IMR-90 (cell line): ENCODE results near the gene APOC4. TPM values are rescaled to one million over a fixed set of nuclear protein-coding genes. Genes with fewer than 3 reads are reported as not detected.

Source experiments
- ATAC-seq: fragments of 200-7000 bp; cut with Tn5 transposase; 2 replicates; pipeline ENCODE4 v1.9.1; 2020; ENCODE audit warnings: low read depth, mild to moderate bottlenecking, moderate library complexity
- BruUV-seq: library from RNA; stranded (reverse); fragments of 400-500 nt; replicated peaks from 2 replicates; lab custom pipeline; 2021; lab: Mats Ljungman, UMichigan
- CTCF ChIA-PET: fragments of 300-600 bp; formaldehyde crosslinking; extraction: SDS; loops from one replicate; lab custom pipeline; 2021; ENCODE audit warnings: antibody characterized with exemption; lab: Yijun Ruan, JAX
- POLR2A ChIA-PET: fragments of 300-600 bp; sonication (Branson Sonifier 250); formaldehyde crosslinking; loops from one replicate; lab custom pipeline; 2022; ENCODE audit warnings: antibody characterized with exemption; ENCODE audit not compliant: unreplicated experiment; lab: Charles Lee
- DNase-seq: peaks from one replicate; pipeline ENCODE4 v3.0.0; 2013
- H2AFZ ChIP-seq: replicated peaks from 2 replicates; pipeline ENCODE3; 2013; ENCODE audit warnings: low read length, mild to moderate bottlenecking; ENCODE audit not compliant: poor library complexity
- H2AK5ac ChIP-seq: 2 replicates; pipeline ENCODE4 v1.6.1; 2013; ENCODE audit warnings: low read depth, low read length, inconsistent platforms
- H2AK9ac ChIP-seq: replicated peaks from 2 replicates; pipeline ENCODE3; 2013; ENCODE audit warnings: mild to moderate bottlenecking, low read depth, low read length, moderate library complexity; ENCODE audit not compliant: poor library complexity
- H2BK120ac ChIP-seq: 2 replicates; pipeline ENCODE4 v1.6.1; 2013; ENCODE audit warnings: low read depth, low read length, inconsistent platforms
- H2BK15ac ChIP-seq: 3 replicates; pipeline ENCODE4 v1.6.1; 2013; ENCODE audit warnings: low read depth, low read length, inconsistent platforms
- H2BK20ac ChIP-seq: 2 replicates; pipeline ENCODE4 v1.6.1; 2013; ENCODE audit warnings: low read depth, mild to moderate bottlenecking, inconsistent platforms, low read length, moderate library complexity
- H2BK5ac ChIP-seq: 2 replicates; pipeline ENCODE4 v1.6.1; 2013; ENCODE audit warnings: mild to moderate bottlenecking, low read depth, low read length, inconsistent platforms; ENCODE audit not compliant: poor library complexity, severe bottlenecking
- H3K14ac ChIP-seq: replicated peaks from 2 replicates; pipeline ENCODE4 v1.6.1; 2013; ENCODE audit warnings: low read depth, low read length, inconsistent platforms
- H3K18ac ChIP-seq: 2 replicates; pipeline ENCODE4 v1.6.1; 2013; ENCODE audit warnings: low read depth, low read length, control low read depth
- H3K23ac ChIP-seq: 2 replicates; pipeline ENCODE4 v1.6.1; 2013; ENCODE audit warnings: low read depth, low read length, inconsistent platforms
- H3K27ac ChIP-seq: 2 replicates; pipeline ENCODE4 v1.5.1; 2013; ENCODE audit warnings: mild to moderate bottlenecking, control low read depth, low read length; ENCODE audit not compliant: insufficient read depth
- H3K27me3 ChIP-seq: 2 replicates; pipeline ENCODE4 v1.6.1; 2013; ENCODE audit warnings: low read length; ENCODE audit not compliant: control insufficient read depth, insufficient read depth
- H3K36me3 ChIP-seq: 2 replicates; pipeline ENCODE4 v1.6.1; 2013; ENCODE audit warnings: low read length, mixed read lengths; ENCODE audit not compliant: control insufficient read depth, insufficient read depth
- H3K4ac ChIP-seq: 2 replicates; pipeline ENCODE4 v1.6.1; 2013; ENCODE audit warnings: low read depth, low read length, inconsistent platforms
- H3K4me1 ChIP-seq: 2 replicates; pipeline ENCODE4 v1.6.1; 2013; ENCODE audit warnings: low read length, mixed read lengths; ENCODE audit not compliant: control insufficient read depth, insufficient read depth
- H3K4me2 ChIP-seq: 2 replicates; pipeline ENCODE4 v1.6.1; 2013; ENCODE audit warnings: low read depth, mild to moderate bottlenecking, control low read depth, low read length, moderate library complexity
- H3K4me3 ChIP-seq: 2 replicates; pipeline ENCODE4 v1.5.1; 2013; ENCODE audit warnings: low read depth, mild to moderate bottlenecking, control low read depth, low read length, moderate library complexity; ENCODE audit not compliant: insufficient read depth
- H3K56ac ChIP-seq: 2 replicates; pipeline ENCODE4 v1.6.1; 2013; ENCODE audit warnings: low read length, inconsistent platforms; ENCODE audit not compliant: insufficient read depth; ENCODE audit errors: extremely low read depth
- H3K79me1 ChIP-seq, 2 experiments: 2 replicates each; pipeline ENCODE4 v1.6.1; 2013; ENCODE audit warnings: low read length in 2 of 2, inconsistent platforms in 1 of 2, low read depth in 1 of 2
- H3K9ac ChIP-seq: 2 replicates; pipeline ENCODE4 v1.6.1; 2013; ENCODE audit warnings: low read depth, low read length, control low read depth
- H3K9me1 ChIP-seq: 2 replicates; pipeline ENCODE4 v1.6.1; 2013; ENCODE audit warnings: low read length, inconsistent platforms; ENCODE audit not compliant: insufficient read depth
- H3K9me3 ChIP-seq: 2 replicates; pipeline ENCODE4 v1.6.1; 2013; ENCODE audit warnings: low read length; ENCODE audit not compliant: control insufficient read depth, insufficient read depth
- H4K20me1 ChIP-seq: 2 replicates; pipeline ENCODE4 v1.6.1; 2013; ENCODE audit warnings: low read length, inconsistent platforms; ENCODE audit not compliant: insufficient read depth
- H4K5ac ChIP-seq: 2 replicates; pipeline ENCODE4 v1.6.1; 2013; ENCODE audit warnings: mild to moderate bottlenecking, low read depth, low read length, control low read depth
- H4K8ac ChIP-seq, 2 experiments: 2 replicates each; pipeline ENCODE4 v1.6.1; 2013; ENCODE audit warnings: low read depth in 2 of 2, low read length in 2 of 2, control low read depth in 1 of 2, inconsistent platforms in 1 of 2
- H4K91ac ChIP-seq: 2 replicates; pipeline ENCODE4 v1.6.1; 2013; ENCODE audit warnings: low read depth, low read length, inconsistent platforms; ENCODE audit not compliant: insufficient read depth
- BHLHE40 ChIP-seq: fragments of 150-350 bp; IDR thresholded peaks from 2 replicates; pipeline ENCODE4 v1.6.1; 2016; ENCODE audit warnings: mild to moderate bottlenecking, low read depth, low read length
- CEBPB ChIP-seq: IDR thresholded peaks from 2 replicates; pipeline ENCODE4 v1.6.1; 2012; ENCODE audit warnings: low read depth, low read length, improper control_type of control experiment
- CHD1 ChIP-seq: IDR thresholded peaks from 2 replicates; pipeline ENCODE4 v1.6.1; 2012; ENCODE audit warnings: low read depth, low read length, improper control_type of control experiment
- MAFK ChIP-seq: IDR thresholded peaks from 2 replicates; pipeline ENCODE4 v1.6.1; 2012; ENCODE audit warnings: low read depth, low read length, improper control_type of control experiment
- MAZ ChIP-seq: IDR thresholded peaks from 2 replicates; pipeline ENCODE4 v1.6.1; 2012; ENCODE audit warnings: low read depth, mild to moderate bottlenecking, low read length, improper control_type of control experiment, moderate library complexity, borderline replicate concordance
- MXI1 ChIP-seq: IDR thresholded peaks from 2 replicates; pipeline ENCODE4 v1.6.1; 2012; ENCODE audit warnings: low read depth, mild to moderate bottlenecking, low read length, moderate library complexity, borderline replicate concordance
- NFE2L2 ChIP-seq: fragments of 150-350 bp; IDR thresholded peaks from 2 replicates; pipeline ENCODE4 v1.6.1; 2016; ENCODE audit warnings: low read depth, mild to moderate bottlenecking, low read length
- POLR2A ChIP-seq: IDR thresholded peaks from 2 replicates; pipeline ENCODE4 v1.6.1; 2012; ENCODE audit warnings: mild to moderate bottlenecking, low read depth, low read length
- RAD21 ChIP-seq: IDR thresholded peaks from 2 replicates; pipeline ENCODE4 v1.6.1; 2012; ENCODE audit warnings: low read length, improper control_type of control experiment
- RCOR1 ChIP-seq: IDR thresholded peaks from 2 replicates; pipeline ENCODE4 v1.6.1; 2012; ENCODE audit warnings: mild to moderate bottlenecking, low read length, improper control_type of control experiment; ENCODE audit not compliant: insufficient replicate concordance
- RFX5 ChIP-seq: IDR thresholded peaks from 2 replicates; pipeline ENCODE4 v1.8.0; 2012; ENCODE audit warnings: low read depth, mild to moderate bottlenecking, low read length, moderate library complexity
- SMC3 ChIP-seq: fragments of 150-350 bp; IDR thresholded peaks from 2 replicates; pipeline ENCODE4 v1.6.1; 2016; ENCODE audit warnings: low read depth, mild to moderate bottlenecking, antibody characterized with exemption, low read length, moderate library complexity
- WGBS, 2 experiments: methylation state at CpG; one replicate each; pipeline versions ENCODE4 v1.1.5 to v1.1.7; 2013; ENCODE audit warnings: missing lambda C conversion rate in 2 of 2; ENCODE audit not compliant: insufficient read length in 1 of 2; ENCODE audit errors: extremely low coverage in 2 of 2; 5-methylcytosine and 5-hydroxymethylcytosine counted together
- dilution Hi-C: fragments of 300-500 bp; cut with HindIII; formaldehyde crosslinking; loops from one replicate; pipeline ENCODE4 v1.14.3; 2018; ENCODE audit warnings: low sequenced_read_pairs; ENCODE audit not compliant: unreplicated experiment
- in situ Hi-C: fragments of 300-500 bp; cut with MboI; formaldehyde crosslinking; loops from 3 replicates; pipeline ENCODE4 v1.14.3; 2019; ENCODE audit warnings: low sequenced_read_pairs, inconsistent platforms, mixed read lengths
- intact Hi-C: fragments of 100-400 bp; cut with micrococcal nuclease; formaldehyde crosslinking; loops from 2 replicates; pipeline ENCODE4 v1.10.0; 2022
- polyA plus RNA-seq, 3 experiments: library from polyadenylated mRNA; depleted of rRNA; stranded (reverse); fragments of >200 nt; gene quantifications; 2 replicates each; pipeline ENCODE4 v1.2.3, GENCODE V29; 2012; ENCODE audit warnings: low replicate concordance in 1 of 3
- total RNA-seq: library from RNA; depleted of rRNA; stranded (reverse); fragments of >200 nt; gene quantifications from 2 replicates; pipeline ENCODE4 v1.2.3, GENCODE V29; 2012
- TF ChIP-seq, protein P1 (sequence below): fragments of 150-350 bp; IDR thresholded peaks from 2 replicates; pipeline ENCODE4 v1.6.1; 2017; ENCODE audit warnings: mild to moderate bottlenecking, antibody characterized with exemption, low read length, low read depth
- TF ChIP-seq, protein P2 (sequence below): fragments of 150-350 bp; IDR thresholded peaks from 2 replicates; pipeline ENCODE4 v1.6.1; 2016; ENCODE audit warnings: low read depth, mild to moderate bottlenecking, low read length, moderate library complexity, borderline replicate concordance
- TF ChIP-seq, protein P3 (sequence below): conservative IDR thresholded peaks from 2 replicates; pipeline ENCODE4 v1.5.1; 2012; ENCODE audit warnings: mild to moderate bottlenecking, low read depth, low read length, improper control_type of control experiment

The APOC4 gene
- total and polyA plus RNA-seq, 2 of the 4 experiments (the other 2 are of a cell fraction) = not detected

DNA sequence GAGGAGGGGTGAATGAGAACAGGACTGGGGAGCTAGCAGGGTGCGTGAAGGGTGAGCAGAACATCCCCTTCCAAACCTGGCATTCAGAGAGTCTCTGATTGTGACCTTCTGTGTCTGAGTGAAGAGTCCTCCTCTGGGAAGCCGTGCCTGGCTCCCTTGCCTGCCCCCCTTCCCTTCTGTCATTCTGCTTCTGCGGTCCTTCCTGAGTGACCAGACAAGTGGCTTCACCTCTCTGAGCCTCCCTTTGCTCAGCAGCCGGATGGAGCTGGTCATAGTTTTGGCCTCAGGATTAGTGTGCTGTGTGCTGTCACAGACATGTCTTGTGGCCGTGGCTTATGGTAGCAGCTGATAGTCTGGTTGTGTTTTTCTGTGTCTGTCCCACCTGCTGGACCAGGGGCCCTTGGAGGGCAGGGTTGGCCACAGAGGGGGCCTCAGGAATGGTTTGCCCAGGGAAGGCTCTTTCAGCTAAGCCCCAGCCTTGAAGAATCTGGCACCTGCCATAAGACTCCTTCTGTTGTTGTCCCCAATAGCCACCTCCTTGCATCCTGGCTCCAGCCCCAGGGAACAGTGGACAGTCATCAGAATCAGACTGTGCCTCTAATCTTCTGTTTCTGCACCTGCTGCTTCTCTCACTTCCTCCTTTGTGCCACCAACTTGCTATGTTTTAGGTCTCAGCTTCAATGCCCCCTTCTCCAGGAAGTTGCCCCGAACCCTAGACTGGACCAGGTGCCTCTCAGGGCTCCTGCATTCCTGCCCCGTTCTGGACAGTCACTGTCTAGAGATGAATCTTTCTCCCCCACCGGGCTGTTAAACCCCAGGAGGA is 19.1 kb downstream of the APOC4 start:
- Histone ChIP-seq H3K27me3 (no peaks in the 10 kb centered on the region), H2AK9ac (no peak overlapping the region), H2BK15ac (no peak overlapping the region), H3K4me3 (no peak overlapping the region), H4K91ac (no peak overlapping the region), H3K4me2 (no peak overlapping the region), H3K56ac (no peak overlapping the region), H3K4me1 (peaks cover 5% of the 10 kb centered on the region), H3K14ac (no peak overlapping the region), H3K36me3 (peaks cover 23% of the 10 kb centered on the region), H3K4ac (no peak overlapping the region), H3K9ac (no peak overlapping the region), H2AFZ (no peak overlapping the region), H2AK5ac (no peak overlapping the region), H3K79me1 (peaks cover 15 to 68% of the 10 kb centered on the region in 2 experiments), H4K5ac (no peak overlapping the region), H2BK20ac (no peak overlapping the region), H2BK120ac (no peak overlapping the region), H4K8ac (no peak overlapping the region), H3K18ac (no peak overlapping the region), H3K9me3 (no peaks in the 10 kb centered on the region), H3K27ac (no peak overlapping the region), H3K23ac (no peak overlapping the region), H3K9me1 (peaks cover 7% of the 10 kb centered on the region; the same call in 1 of the 2 replicates), H2BK5ac (no peak overlapping the region), H4K20me1 (peaks cover 57% of the 10 kb centered on the region)
- dilution Hi-C loops (no loop called here), in situ Hi-C loops (no loop called here), intact Hi-C loops (no loop called here)
- ATAC-seq (no peak), DNase-seq (no peak)
- POLR2A ChIA-PET = interaction anchor here (0.6 kb wide), 1 partner anchor 13 kb away, joined by 3 read pairs; no protein-coding TSS in a partner anchor
- CTCF ChIA-PET = no interaction called here
- 100% methylated on average over 2 of the region's 8 CpGs; no CpG with 5 or more reads in 1 of the 2 experiments for WGBS, 2 experiments
- no TSS peak for BruUV-seq
- TF ChIP-seq RAD21 (no peak), RFX5 (no peak), NFE2L2 (no peak), CEBPB (no peak), MAFK (no peak), MAZ (no peak), RCOR1 (no peak), MXI1 (no peak), POLR2A (no peak), CHD1 (no peak), BHLHE40 (no peak), SMC3 (no peak)
- TF ChIP-seq, protein P1, sequence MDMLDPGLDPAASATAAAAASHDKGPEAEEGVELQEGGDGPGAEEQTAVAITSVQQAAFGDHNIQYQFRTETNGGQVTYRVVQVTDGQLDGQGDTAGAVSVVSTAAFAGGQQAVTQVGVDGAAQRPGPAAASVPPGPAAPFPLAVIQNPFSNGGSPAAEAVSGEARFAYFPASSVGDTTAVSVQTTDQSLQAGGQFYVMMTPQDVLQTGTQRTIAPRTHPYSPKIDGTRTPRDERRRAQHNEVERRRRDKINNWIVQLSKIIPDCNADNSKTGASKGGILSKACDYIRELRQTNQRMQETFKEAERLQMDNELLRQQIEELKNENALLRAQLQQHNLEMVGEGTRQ = no peak
- TF ChIP-seq, protein P2, sequence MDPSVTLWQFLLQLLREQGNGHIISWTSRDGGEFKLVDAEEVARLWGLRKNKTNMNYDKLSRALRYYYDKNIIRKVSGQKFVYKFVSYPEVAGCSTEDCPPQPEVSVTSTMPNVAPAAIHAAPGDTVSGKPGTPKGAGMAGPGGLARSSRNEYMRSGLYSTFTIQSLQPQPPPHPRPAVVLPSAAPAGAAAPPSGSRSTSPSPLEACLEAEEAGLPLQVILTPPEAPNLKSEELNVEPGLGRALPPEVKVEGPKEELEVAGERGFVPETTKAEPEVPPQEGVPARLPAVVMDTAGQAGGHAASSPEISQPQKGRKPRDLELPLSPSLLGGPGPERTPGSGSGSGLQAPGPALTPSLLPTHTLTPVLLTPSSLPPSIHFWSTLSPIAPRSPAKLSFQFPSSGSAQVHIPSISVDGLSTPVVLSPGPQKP = no peak
- TF ChIP-seq, protein P3, sequence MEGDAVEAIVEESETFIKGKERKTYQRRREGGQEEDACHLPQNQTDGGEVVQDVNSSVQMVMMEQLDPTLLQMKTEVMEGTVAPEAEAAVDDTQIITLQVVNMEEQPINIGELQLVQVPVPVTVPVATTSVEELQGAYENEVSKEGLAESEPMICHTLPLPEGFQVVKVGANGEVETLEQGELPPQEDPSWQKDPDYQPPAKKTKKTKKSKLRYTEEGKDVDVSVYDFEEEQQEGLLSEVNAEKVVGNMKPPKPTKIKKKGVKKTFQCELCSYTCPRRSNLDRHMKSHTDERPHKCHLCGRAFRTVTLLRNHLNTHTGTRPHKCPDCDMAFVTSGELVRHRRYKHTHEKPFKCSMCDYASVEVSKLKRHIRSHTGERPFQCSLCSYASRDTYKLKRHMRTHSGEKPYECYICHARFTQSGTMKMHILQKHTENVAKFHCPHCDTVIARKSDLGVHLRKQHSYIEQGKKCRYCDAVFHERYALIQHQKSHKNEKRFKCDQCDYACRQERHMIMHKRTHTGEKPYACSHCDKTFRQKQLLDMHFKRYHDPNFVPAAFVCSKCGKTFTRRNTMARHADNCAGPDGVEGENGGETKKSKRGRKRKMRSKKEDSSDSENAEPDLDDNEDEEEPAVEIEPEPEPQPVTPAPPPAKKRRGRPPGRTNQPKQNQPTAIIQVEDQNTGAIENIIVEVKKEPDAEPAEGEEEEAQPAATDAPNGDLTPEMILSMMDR = no peak
